DMS114 treated with DMSO at 0.1 percent for 48 hours (cell line): Measurements from ENCODE around the gene MAP3K14.

Source experiments
- DNase-seq: peaks from one replicate; lab custom pipeline; 2025; ENCODE audit not compliant: unreplicated experiment; lab: John Stamatoyannopoulos, UW

MAP3K14 gene

DNA sequence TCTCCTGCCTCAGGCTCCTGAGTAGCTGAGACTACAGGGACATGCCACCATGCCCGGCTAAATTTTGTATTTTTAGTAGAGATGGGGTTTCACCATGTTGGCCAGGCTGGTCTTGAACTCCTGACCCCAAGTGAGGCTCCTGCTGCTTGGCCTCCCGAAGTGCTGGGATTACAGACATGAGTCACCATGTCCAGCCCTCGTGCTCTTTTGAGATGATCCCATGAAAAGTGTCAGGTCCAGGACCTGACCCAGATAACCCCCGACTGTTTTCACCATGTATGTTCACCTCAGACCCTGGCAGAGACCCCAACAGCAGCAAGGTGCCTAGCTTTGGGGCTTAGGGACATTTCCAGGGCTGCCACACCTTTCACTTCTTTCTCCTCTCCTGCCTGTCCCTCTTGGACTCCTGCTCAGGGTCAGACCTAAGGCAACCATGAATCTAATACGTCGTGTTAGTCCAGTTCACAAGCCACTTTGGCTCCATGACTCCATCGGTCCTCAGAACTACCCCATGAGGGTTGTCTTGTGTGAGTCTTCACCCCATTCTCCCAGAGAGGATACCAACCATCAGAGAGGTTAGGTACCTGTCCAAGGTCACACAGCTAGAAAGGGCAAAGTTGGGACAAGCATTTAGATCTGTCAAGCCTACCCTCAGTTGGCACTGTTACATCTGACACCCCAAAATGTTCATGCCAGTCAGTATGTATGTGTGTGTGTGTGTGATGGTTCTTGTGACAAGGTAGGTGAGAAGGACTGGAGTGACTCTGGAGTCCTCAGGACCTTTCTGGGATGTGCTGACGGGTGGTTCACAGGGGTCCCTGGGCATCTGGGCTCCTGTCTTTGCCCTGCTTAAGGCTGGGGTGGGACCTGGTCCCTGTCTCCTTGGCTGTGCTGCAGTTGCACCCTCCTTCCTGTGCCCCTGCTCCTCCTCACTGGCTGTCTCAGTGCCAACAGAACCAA is 23.1 kb upstream of the MAP3K14 start:
- DNase-seq: no peak

GRCh38 chr17:45338996-45339535 is 22.2 kb upstream of the MAP3K14 start:
- no peak for DNase-seq

DNA sequence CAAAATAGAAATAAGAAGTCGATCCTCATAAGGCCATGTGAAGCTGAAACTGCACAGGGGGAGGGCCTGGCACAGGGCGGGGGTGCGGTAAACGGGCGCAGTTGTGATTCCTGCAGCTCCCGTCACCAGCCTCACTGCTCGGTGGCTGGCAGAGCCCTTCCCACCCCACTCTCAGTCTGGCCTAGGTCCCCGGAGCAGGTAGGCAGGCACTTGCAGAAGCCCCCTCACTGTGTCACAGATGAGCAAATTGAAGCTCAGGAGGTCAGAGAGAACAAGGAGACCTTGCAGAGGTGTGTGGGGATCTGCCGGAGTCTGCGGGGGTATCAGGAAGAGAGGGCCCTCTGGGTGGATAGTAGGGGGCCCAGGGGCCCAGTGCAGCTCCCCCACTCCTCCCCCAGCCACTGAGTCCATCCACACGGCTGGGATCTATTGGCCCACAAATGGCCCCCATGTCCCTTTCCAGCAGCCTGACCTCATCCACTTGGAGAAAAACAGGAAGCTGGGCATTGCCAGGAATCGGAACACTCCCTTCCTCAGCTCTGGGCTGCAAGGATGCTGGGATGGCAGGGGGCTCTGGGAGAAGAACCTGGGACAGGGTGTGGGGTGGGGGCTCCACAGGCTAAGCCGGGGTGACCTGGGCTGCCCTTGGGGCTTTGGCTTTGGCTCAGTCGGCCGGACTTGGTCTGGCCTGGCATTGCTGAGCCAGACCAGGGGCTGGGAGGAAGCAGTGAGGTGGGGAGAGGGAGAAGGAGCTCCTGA is 21.4 kb upstream of the MAP3K14 start:
- no peak for DNase-seq

DNA sequence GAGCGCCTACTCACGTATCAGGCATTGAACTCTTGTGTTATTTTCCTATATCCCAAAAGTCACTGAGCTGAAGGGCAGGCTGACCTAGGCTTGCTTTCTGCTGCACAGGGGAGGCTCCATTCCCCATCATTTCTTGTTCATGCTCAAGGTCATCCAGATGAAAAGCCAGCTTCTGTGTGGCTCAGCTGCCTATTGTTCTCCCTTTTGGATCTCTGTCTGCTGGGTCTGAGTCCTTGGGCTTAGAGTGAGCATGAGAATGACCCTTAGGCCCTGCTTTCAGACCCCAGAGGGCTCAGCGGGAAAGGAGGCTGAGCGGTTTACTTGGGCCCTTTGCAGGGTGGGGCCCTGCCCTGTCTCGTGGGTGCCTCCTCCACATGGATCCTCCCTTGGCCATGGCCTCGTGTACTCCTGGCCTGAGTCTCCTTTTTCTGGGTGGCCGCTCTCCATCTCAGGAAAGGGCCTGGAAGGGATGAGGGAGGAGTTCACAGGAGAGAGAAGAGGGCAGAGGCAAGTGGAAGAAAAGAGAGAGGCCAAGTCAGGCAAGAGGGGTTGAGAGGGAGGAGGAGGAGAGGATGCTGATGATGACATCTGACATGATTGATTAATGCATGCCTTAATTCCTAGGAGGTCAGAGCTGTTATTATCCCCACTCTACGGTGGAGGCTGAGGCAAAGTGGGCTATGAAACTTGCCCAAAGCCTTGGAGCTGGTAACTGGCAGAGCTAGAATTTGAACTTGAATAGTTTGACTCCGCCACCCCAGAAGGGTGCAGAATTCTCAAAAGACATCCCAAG is 19.8 kb upstream of the MAP3K14 start:
- DNase-seq: no peak

DNA sequence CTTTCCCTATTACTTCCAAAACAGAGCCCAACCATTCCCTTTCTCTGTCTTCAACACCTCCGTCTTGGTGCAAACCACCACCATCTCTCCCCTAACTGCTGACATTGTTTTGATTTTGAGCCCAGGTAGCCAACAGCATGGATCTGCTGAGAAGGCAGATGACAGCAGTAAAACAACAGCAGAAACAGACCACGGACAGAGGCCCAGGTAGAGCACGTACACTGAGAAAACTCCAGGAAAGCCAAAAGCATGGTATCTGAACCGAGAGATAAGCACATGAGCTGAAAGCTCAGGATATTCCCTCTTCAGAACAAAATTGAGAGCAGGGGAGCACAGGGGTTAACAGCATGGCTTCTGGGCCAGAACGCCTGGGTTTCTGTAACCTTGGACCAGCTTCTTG is 18.9 kb upstream of the MAP3K14 start:
- DNase-seq: no peak

DNA sequence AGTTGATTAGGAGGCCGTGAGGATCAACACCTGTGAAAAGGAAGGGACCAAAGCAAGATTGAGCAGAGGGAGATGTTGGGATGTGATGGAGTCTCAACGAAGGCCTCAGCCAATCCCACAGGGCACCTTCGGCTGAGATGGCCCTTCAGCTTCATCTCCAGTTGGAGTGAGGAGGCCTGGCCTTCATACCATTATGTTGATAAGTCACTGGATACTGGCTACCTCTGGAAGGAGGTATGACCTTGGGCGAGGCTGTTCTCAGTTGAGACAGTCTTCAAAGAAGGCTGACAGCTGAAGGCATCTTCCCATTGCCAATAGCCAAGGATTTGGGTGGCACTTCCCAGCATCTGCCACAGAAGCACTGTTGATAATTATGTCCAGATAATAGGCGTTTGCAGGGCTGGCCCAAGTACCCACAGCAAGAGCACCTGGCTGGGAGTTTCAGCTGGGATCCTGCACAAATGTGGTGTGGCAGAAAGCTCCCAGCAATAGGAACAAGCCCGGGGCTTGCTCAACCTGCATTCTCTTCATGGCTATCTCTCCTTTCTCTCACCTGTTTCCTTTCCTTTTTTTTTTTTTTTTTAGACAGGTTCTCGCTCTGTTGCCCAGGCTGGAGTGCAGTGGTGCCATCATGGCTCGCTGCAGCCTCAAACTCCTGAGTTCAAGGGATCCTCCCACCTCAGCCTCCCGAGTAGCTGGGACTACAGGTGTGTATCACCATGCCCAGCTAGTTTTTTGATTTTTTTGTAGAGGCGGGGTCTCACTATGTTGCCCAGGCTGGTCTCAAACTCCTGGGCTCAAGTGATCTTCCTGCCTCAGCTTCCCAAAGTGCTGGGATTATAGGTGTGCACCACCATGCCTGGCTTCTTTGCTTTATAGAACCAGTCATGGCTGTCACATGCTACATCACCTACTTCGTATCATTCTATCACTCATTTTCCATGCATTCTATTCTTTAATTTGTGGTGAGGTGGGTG is 18.2 kb upstream of the MAP3K14 start:
- no peak for DNase-seq

- DNase-seq: no peak
These were observed 17.4 kb upstream of the MAP3K14 start for GRCh38 chr17:45334231-45334630.

DNA sequence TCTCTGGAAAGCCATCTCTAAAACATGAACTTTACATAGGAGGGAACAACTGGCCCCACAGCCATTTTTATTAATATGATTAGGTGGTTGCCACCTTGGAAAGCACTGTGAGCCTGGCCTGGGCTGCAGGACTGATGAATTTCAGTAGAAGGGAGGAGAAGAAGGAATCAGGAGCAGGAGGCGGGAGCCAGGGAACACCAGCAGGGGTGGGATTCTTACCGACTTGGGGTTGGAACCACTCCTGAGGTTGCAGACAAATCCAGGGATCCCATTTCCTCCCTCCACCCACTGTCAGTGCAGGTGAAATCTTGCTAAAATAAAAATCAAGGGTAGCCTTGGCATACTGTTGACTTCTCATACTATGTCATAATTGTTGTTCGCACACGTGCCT is 16.9 kb upstream of the MAP3K14 start:
- no peak for DNase-seq

DNA sequence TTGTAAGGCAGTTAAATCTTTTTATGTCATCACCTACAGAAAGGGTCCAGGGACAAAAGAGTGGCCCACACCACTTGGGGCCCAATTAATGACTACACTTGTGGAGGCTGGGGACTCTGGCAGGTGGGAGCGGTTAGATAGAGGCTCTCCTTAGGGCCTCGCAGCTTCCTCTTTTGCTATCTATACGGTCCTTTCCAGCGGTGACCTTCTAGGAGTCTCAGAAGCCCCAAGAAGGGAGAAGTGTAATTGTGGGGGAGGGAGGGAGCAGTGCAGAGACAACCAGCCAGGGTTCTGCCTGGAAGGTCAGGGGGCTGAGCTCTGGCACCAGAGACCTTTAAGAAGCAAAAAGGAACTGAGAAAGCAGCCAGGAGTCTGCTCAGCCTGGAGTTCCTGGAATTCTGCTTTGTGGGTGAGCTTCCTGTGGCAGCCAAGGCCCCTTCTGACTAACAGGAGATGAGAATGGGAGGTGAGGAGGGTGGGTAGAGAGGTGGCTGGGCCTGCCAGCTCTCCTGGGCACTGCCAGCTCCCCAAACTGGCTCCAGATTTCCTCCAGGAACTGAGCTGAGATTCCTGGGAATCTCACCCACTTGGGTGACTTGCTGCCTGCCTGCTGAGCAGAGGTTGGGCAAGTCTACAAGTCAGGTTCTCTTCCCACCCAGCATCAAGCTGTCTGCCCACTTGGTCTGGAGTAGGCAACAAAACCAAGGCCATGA is 16.3 kb upstream of the MAP3K14 start:
- no peak for DNase-seq

DNA sequence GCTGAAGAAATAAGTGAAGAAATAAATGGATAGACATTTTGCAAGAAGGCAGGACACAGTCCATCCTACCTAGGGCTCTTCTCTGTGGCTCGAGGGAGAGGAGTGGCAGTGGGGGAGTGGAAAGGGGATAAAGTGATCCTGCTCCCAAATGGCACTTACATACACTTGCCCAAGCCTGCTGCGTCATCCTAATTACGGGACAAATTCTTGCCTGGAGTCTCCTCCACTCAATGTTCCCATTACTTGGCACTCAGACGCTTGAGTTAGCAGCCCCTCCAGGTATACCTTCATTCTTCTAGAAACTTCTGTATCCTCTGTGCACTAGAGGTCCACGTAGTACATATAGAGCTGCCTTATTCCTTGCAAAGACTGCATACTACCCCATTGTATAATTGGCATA is 15.7 kb upstream of the MAP3K14 start:
- no peak for DNase-seq

- DNase-seq: no peak
These were observed 9.8 kb upstream of the MAP3K14 start for GRCh38 chr17:45326626-45327025.

GRCh38 chr17:45325810-45326209 is 9.0 kb upstream of the MAP3K14 start:
- DNase-seq: no peak

- DNase-seq: no peak
These were observed 7.5 kb upstream of the MAP3K14 start for GRCh38 chr17:45324336-45324735.

DNA sequence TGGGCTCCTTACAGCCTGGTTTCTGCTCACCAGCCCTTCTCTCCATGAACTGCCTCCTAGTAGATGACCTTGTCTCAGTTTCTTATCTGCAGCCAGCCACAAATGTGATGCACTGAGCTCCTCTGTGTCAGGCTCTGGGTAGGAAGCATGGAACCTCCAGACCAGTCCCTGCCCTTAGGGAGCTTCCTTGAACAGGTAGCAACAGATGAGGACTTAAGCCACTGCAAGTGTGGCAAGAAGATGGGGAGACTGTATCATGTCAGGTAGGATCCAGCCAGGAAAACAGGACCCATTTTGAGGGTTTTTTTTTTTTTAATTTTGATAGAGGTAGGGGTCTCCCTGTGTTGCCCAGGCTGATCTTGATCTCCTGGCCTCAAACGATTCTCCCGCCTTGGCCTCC is 5.3 kb upstream of the MAP3K14 start:
- no peak for DNase-seq

- no peak for DNase-seq
These were observed 4.2 kb upstream of the MAP3K14 start for GRCh38 chr17:45320931-45321461.

- DNase-seq: no peak
These were observed 3.6 kb upstream of the MAP3K14 start for GRCh38 chr17:45320349-45320930.

DNA sequence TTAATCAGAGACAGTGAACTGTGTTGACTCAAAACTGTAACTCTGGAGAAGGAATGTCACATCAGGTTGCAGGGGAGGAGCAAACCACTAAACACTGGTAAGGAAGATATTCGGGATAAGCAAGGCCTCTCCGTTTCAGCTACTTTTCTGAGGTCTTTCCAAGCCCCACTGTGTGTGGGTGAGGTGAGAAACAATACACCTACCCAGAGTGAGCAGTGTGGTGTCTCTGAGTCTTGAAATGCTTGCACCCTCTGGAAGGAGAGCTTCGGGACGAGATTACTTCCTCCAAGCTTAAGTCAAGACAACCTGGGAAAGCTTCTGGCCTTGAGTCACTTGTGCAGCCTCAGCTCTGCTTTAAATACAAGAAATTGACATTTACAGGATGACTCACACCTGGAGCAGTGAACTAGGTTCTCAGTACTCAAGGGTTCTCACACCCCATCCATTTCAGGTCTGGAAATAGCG is 2.5 kb upstream of the MAP3K14 start:
- DNase-seq: no peak

- no peak for DNase-seq
These were observed 1.9 kb upstream of the MAP3K14 start for GRCh38 chr17:45318561-45319230.
